Bronchial epithelial cell (primary cell): Measurements from ENCODE around the gene NDUFAF3. TPM values are rescaled to one million over a fixed set of nuclear protein-coding genes. Genes with fewer than 3 reads are reported as not detected.

Experiments used
- DNase-seq: peaks from one replicate; pipeline ENCODE4 v3.0.0-alpha.2; 2010; ENCODE audit warnings: low read depth
- FAIRE-seq: peaks from 2 replicates; lab custom pipeline; 2011; peaks lifted over from hg19 to GRCh38; lab: Jason Lieb, UNC
- H3K27me3 ChIP-seq: 2 replicates; pipeline ENCODE4 v1.5.1; 2011; ENCODE audit warnings: low read length; ENCODE audit not compliant: control insufficient read depth, insufficient read depth
- H3K36me3 ChIP-seq: 2 replicates; pipeline ENCODE4 v1.5.1; 2011; ENCODE audit warnings: low read length; ENCODE audit not compliant: control insufficient read depth, insufficient read depth
- H3K4me3 ChIP-seq: 2 replicates; pipeline ENCODE4 v1.5.1; 2011; ENCODE audit warnings: mild to moderate bottlenecking, low read depth, low read length, control low read depth
- CTCF ChIP-seq: IDR thresholded peaks from 2 replicates; pipeline ENCODE4 v1.5.1; 2011; ENCODE audit warnings: mild to moderate bottlenecking, moderate library complexity, low read length, control low read depth, inconsistent platforms; ENCODE audit not compliant: insufficient read depth, severe bottlenecking
- total RNA-seq: library from RNA; depleted of rRNA; stranded (reverse); fragments of >200 nt; gene quantifications from 2 replicates; pipeline ENCODE4 v1.2.1, GENCODE V29; 2014

The NDUFAF3 gene
- total RNA-seq, 1 donor from 2014 or later, result 36.3 TPM

DNA sequence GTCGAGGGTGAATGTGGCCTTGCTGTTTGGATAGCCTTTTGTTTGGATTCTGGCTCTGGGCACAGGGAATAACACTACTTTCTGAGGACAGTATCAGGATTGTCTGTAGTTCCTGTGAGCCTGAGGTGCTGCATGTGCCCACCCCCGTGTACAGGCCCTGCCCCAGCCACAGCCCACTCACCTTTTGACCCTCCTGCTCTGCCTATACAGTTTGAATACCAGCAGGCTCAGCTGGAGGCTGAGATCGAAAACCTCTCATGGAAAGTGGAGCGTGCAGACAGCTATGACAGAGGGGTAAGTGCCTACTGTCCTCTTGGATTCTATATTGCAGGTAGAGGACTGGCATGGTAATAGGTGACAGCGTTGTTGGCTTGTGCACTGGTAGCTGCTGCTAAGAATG is 39.2 kb upstream of the NDUFAF3 start:
- Histone ChIP-seq H3K27me3 (no peaks in the 10 kb centered on the region), H3K36me3 (peaks cover 24% of the 10 kb centered on the region), H3K4me3 (no peak overlapping the region)
- no peak for TF ChIP-seq CTCF
- FAIRE-seq, result peak; percentile 13
- no peak for DNase-seq

DNA sequence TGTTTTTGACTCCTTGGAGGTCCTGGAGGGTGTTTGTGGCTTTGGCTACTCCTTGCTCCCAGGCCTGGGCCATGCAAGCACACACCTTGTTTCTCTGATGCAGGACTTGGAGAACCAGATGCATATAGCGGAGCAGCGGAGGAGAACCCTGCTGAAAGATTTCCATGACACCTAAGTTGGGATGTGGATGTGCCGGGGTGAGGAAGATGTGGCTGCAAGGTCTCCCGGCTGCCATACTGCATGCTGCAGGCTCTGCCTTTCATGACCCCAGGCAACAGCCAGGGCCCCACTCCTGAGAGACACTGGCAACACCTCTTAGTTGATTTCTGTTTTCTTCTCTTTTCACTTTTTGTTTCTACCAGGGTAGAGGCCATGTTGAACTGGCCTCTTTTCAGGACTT is 38.8 kb upstream of the NDUFAF3 start:
- FAIRE-seq (no peak), DNase-seq (no peak)
- H3K27me3 ChIP-seq, result no peaks in the 10 kb centered on the region
- peaks cover 24% of the 10 kb centered on the region for H3K36me3 ChIP-seq
- no peak overlapping the region for H3K4me3 ChIP-seq
- TF ChIP-seq CTCF, result no peak

DNA sequence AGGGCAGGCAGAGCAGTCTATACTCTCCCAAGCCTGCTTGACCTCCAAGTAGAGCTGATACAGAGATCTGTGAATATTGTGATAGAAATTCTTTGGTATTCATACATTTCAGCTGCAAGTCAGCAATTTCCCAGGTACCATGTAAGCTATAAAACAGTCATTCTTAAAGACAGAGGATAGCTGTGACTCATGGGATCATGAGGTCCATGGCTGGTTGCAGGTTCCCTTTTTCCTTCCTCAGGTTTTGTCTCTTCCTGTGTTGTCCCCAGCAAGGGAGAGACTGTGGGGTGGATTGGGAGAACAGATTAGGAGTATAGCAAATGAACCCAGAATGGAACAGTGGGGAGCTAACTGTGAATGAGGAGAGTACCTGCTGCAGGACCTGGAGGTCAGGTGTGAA is 37.3 kb upstream of the NDUFAF3 start:
- Histone ChIP-seq H3K27me3 (no peaks in the 10 kb centered on the region), H3K36me3 (peaks cover 17% of the 10 kb centered on the region), H3K4me3 (no peak overlapping the region)
- peak; percentile 45 for DNase-seq
- TF ChIP-seq CTCF, result no peak
- no peak for FAIRE-seq

DNA sequence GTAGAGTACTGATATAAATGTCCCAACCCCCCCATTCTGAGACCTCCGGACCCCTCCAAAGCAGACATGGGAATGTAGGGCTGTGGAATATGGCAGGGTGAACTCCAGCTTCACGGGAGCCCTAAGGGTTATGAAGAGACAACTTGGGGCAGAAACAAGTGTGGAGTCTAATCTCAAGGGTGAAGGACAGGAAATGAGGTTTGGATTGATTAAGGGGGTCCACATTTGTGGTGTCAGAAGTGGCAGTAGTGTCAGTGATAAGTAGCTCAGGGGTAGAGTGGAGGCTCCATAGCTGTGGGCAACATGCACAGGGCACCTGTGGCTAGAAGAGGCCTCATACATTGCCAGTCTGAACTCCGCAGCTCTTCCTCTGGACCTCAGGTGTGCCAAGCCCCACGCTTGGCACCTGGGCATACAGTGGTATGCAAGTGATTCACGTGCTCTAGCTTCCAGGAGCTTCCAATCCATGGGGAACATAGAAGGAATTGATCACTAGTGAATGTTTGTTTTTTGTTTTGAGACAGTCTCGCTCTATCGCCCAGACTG is 36.0 kb upstream of the NDUFAF3 start:
- Histone ChIP-seq H3K27me3 (no peaks in the 10 kb centered on the region), H3K4me3 (no peak overlapping the region), H3K36me3 (peaks cover 11% of the 10 kb centered on the region)
- DNase-seq (no peak), FAIRE-seq (no peak)
- no peak for TF ChIP-seq CTCF

GRCh38 chr3:48989126-48989795 is 32.7 kb upstream of the NDUFAF3 start:
- DNase-seq (no peak), FAIRE-seq (no peak)
- Histone ChIP-seq H3K27me3 (no peaks in the 10 kb centered on the region), H3K4me3 (peak overlapping the region; percentile 79), H3K36me3 (peaks cover 1% of the 10 kb centered on the region)
- TF ChIP-seq CTCF, result no peak
